ENCODE data around the gene FRS2.

GRCh38 chr12:69475237-69475975 lies 5.2 kb downstream of the FRS2 start:
- TF ChIP-seq CTCF (IDR thresholded peaks at IDR 0.05) (no peak), EZH2 (IDR thresholded peaks at IDR 0.05; ENCODE audit: borderline replicate concordance, insufficient read depth, low read depth, low read length, poor library complexity, severe bottlenecking) (no peak)
